Liver (tissue), 9 donors: Measurements from ENCODE around the gene ROBO4. TPM values are rescaled to one million over a fixed set of nuclear protein-coding genes. Genes with fewer than 3 reads are reported as not detected.

Experiments
- DNase-seq: peaks from one replicate; pipeline ENCODE4 v3.0.0-alpha.2; 2017; ENCODE audit warnings: low spot score
- H3K27ac ChIP-seq, 2 donors: one replicate each; pipeline ENCODE4 v1.7.0; 2013; ENCODE audit warnings: inconsistent platforms in 2 of 2, low read length in 2 of 2, control low read depth in 1 of 2, low read depth in 1 of 2, mild to moderate bottlenecking in 1 of 2
- H3K27me3 ChIP-seq, 4 donors: one replicate each; pipeline versions ENCODE4 v1.6.1 to v1.7.0; 2013; ENCODE audit warnings: low read length in 3 of 4, inconsistent platforms in 1 of 4, mild to moderate bottlenecking in 1 of 4, moderate library complexity in 1 of 4; ENCODE audit not compliant: control insufficient read depth in 4 of 4, insufficient read depth in 4 of 4
- H3K36me3 ChIP-seq, 4 donors: one replicate each; pipeline versions ENCODE4 v1.6.1 to v1.7.0; 2013; ENCODE audit warnings: low read length in 3 of 4, mild to moderate bottlenecking in 3 of 4, low read depth in 1 of 4, moderate library complexity in 1 of 4; ENCODE audit not compliant: control insufficient read depth in 4 of 4, insufficient read depth in 3 of 4
- H3K4me1 ChIP-seq, 4 donors: one replicate each; pipeline versions ENCODE4 v1.6.1 to v1.7.0; 2013; ENCODE audit warnings: low read length in 3 of 4, mild to moderate bottlenecking in 3 of 4, moderate library complexity in 1 of 4; ENCODE audit not compliant: control insufficient read depth in 4 of 4, insufficient read depth in 4 of 4
- H3K4me3 ChIP-seq, 3 donors: one replicate each; pipeline versions ENCODE4 v1.6.1 to v1.7.0; 2013; ENCODE audit warnings: low read length in 3 of 3, control low read depth in 1 of 3, low read depth in 1 of 3, mild to moderate bottlenecking in 1 of 3
- H3K9ac ChIP-seq, 2 donors: one replicate each; pipeline ENCODE4 v1.7.0; 2013; ENCODE audit warnings: low read length in 2 of 2, mild to moderate bottlenecking in 2 of 2, moderate library complexity in 2 of 2, control low read depth in 1 of 2, low read depth in 1 of 2
- H3K9me3 ChIP-seq, 4 donors: one replicate each; pipeline versions ENCODE4 v1.6.1 to v1.7.0; 2013; ENCODE audit warnings: low read length in 3 of 4; ENCODE audit not compliant: control insufficient read depth in 4 of 4
- EGR1 ChIP-seq, 2 donors: IDR thresholded peaks; 2 replicates each; pipeline ENCODE4 v1.6.1; 2016 to 2018; ENCODE audit warnings: antibody characterized with exemption in 2 of 2, low read depth in 2 of 2
- FOXA1 ChIP-seq: IDR thresholded peaks from 2 replicates; pipeline ENCODE4 v1.6.1; 2016; ENCODE audit warnings: antibody characterized with exemption
- GABPA ChIP-seq, 2 donors: IDR thresholded peaks in 1 of 2; conservative IDR thresholded peaks in 1 of 2; 2 replicates each; pipeline ENCODE4 v1.6.1; 2016; ENCODE audit warnings: antibody characterized with exemption in 2 of 2, mild to moderate bottlenecking in 1 of 2, moderate library complexity in 1 of 2
- HNF4G ChIP-seq: IDR thresholded peaks from 2 replicates; pipeline ENCODE4 v1.6.1; 2016; ENCODE audit warnings: antibody characterized with exemption
- JUND ChIP-seq, 2 donors: IDR thresholded peaks; 2 replicates each; pipeline ENCODE4 v1.6.1; 2016; ENCODE audit warnings: antibody characterized with exemption in 2 of 2
- MAX ChIP-seq: IDR thresholded peaks from 2 replicates; pipeline ENCODE4 v1.6.1; 2016; ENCODE audit warnings: antibody characterized with exemption
- NR2F2 ChIP-seq: IDR thresholded peaks from 2 replicates; pipeline ENCODE4 v1.6.1; 2016; ENCODE audit warnings: antibody characterized with exemption
- RAD21 ChIP-seq, 2 donors: IDR thresholded peaks; 2 replicates each; pipeline ENCODE4 v1.6.1; 2016; ENCODE audit warnings: antibody characterized with exemption in 2 of 2, mild to moderate bottlenecking in 2 of 2
- RXRA ChIP-seq, 2 donors: IDR thresholded peaks; 2 replicates each; pipeline ENCODE4 v1.6.1; 2017 to 2018; ENCODE audit warnings: antibody characterized with exemption in 2 of 2, mild to moderate bottlenecking in 1 of 2
- SP1 ChIP-seq: IDR thresholded peaks from 2 replicates; pipeline ENCODE4 v1.6.1; 2018; ENCODE audit warnings: antibody characterized with exemption, mild to moderate bottlenecking
- TAF1 ChIP-seq: conservative IDR thresholded peaks from 2 replicates; pipeline ENCODE4 v1.6.1; 2016; ENCODE audit warnings: antibody characterized with exemption, mild to moderate bottlenecking
- YY1 ChIP-seq: IDR thresholded peaks from 2 replicates; pipeline ENCODE4 v1.6.1; 2016; ENCODE audit warnings: antibody characterized with exemption, mild to moderate bottlenecking
- WGBS: extraction: QIAGEN DNeasy Blood & Tissue Kit; methylation state at CpG from one replicate; pipeline ENCODE4 v1.1.7; 2013; 5-methylcytosine and 5-hydroxymethylcytosine counted together
- polyA plus RNA-seq, 2 donors: library from polyadenylated mRNA; stranded (reverse) in 1 of 2; unstranded in 1 of 2; fragments of 200-250 nt in 1 of 2; fragments of >200 nt in 1 of 2; fragmentation: Nextera tagmentation in 1 of 2; extraction: Ambion mirVana in 1 of 2; gene quantifications; one replicate each; pipeline versions ENCODE4 v1.2.1 to v1.2.3, GENCODE V29; 2013 to 2015
- total RNA-seq, 2 donors: library from RNA; depleted of rRNA; stranded (reverse); fragments of >200 nt; gene quantifications; one replicate each; pipeline ENCODE4 v1.2.3, GENCODE V29; 2014
- TF ChIP-seq, protein P1 (sequence below): fragments of 150-350 bp; IDR thresholded peaks from 2 replicates; pipeline ENCODE4 v1.5.1; 2017; ENCODE audit warnings: improper control_type of control experiment, low read depth, low read length; ENCODE audit not compliant: missing input control
- TF ChIP-seq, protein P2 (sequence below): IDR thresholded peaks from 2 replicates; pipeline ENCODE4 v1.6.1; 2016; ENCODE audit warnings: antibody characterized with exemption
- donor health status: healthy.
- donor health status: healthy.
- donor health status: healthy.
- donor health status: healthy.
- donor health status: healthy.

ROBO4 gene
- total and polyA plus RNA-seq, 4 donors: 2.5 to 17.2 (median 7.6) TPM

DNA sequence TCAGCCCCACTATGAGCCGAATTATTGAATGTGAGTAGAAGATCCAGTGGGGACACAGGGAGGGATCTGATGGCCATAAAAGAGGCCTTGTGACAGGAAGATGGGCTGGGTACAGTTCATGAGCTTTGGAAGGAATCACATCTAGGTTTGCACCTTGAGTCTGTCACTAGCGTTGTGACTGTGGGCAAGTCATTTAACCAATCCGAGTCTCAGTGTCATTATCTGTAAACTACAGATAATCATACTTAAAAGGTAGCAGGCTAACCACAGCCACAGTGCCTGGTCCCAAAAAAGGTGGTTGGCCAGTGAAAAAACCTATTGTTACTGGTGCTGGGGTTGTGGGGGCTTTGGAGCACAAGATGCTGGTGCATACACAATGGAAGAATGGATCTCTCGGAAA lies 25.2 kb upstream of the ROBO4 start:
- no peak overlapping the region for H3K9ac ChIP-seq
- no peak overlapping the region for H3K4me3 ChIP-seq
- TF ChIP-seq, protein P1, sequence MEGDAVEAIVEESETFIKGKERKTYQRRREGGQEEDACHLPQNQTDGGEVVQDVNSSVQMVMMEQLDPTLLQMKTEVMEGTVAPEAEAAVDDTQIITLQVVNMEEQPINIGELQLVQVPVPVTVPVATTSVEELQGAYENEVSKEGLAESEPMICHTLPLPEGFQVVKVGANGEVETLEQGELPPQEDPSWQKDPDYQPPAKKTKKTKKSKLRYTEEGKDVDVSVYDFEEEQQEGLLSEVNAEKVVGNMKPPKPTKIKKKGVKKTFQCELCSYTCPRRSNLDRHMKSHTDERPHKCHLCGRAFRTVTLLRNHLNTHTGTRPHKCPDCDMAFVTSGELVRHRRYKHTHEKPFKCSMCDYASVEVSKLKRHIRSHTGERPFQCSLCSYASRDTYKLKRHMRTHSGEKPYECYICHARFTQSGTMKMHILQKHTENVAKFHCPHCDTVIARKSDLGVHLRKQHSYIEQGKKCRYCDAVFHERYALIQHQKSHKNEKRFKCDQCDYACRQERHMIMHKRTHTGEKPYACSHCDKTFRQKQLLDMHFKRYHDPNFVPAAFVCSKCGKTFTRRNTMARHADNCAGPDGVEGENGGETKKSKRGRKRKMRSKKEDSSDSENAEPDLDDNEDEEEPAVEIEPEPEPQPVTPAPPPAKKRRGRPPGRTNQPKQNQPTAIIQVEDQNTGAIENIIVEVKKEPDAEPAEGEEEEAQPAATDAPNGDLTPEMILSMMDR: no peak
- TF ChIP-seq SP1: no peak
- TF ChIP-seq, protein P2, sequence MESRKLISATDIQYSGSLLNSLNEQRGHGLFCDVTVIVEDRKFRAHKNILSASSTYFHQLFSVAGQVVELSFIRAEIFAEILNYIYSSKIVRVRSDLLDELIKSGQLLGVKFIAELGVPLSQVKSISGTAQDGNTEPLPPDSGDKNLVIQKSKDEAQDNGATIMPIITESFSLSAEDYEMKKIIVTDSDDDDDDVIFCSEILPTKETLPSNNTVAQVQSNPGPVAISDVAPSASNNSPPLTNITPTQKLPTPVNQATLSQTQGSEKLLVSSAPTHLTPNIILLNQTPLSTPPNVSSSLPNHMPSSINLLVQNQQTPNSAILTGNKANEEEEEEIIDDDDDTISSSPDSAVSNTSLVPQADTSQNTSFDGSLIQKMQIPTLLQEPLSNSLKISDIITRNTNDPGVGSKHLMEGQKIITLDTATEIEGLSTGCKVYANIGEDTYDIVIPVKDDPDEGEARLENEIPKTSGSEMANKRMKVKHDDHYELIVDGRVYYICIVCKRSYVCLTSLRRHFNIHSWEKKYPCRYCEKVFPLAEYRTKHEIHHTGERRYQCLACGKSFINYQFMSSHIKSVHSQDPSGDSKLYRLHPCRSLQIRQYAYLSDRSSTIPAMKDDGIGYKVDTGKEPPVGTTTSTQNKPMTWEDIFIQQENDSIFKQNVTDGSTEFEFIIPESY: no peak
- TF ChIP-seq FOXA1: no peak
- TF ChIP-seq RAD21 (IDR thresholded peaks at IDR 0.05): no peak
- no peak for TF ChIP-seq EGR1 (IDR thresholded peaks at IDR 0.05; ENCODE audit: low read depth in 2 of 2)
- peak; percentile 6 for DNase-seq
- 94% methylated on average over 4 of the region's 4 CpGs for WGBS
- H3K27ac ChIP-seq: no peak overlapping the region
- no peaks in the 10 kb centered on the region for H3K27me3 ChIP-seq
- H3K4me1 ChIP-seq: peaks cover 2 to 24% (median 15%) of the 10 kb centered on the region in 4 donors
- no peaks in the 10 kb centered on the region for H3K36me3 ChIP-seq
- no peaks in the 10 kb centered on the region for H3K9me3 ChIP-seq

- DNase-seq: peak; percentile 74
- Histone ChIP-seq H3K4me1 (peaks cover 2 to 24% (median 15%) of the 10 kb centered on the region in 4 donors), H3K4me3 (peak overlapping the region in 2 of 3 donors; percentile 13 to 44), H3K9ac (no peak overlapping the region), H3K27ac (no peak overlapping the region), H3K27me3 (no peaks in the 10 kb centered on the region), H3K36me3 (no peaks in the 10 kb centered on the region), H3K9me3 (no peaks in the 10 kb centered on the region)
- TF ChIP-seq JUND (IDR thresholded peaks at IDR 0.05): no peak
- TF ChIP-seq HNF4G: no peak
- TF ChIP-seq YY1: no peak
- TF ChIP-seq TAF1: no peak
- TF ChIP-seq NR2F2: peak; percentile 28
- no peak for TF ChIP-seq MAX
- TF ChIP-seq FOXA1: no peak
- peak in 1 of 2 donors; percentile 36 for TF ChIP-seq GABPA (IDR thresholded peaks at IDR 0.05 in 1 of 2, conservative IDR thresholded peaks at IDR 0.05 in 1 of 2)
- 25% methylated on average over 82 of the region's 82 CpGs for WGBS
Observed at GRCh38 chr11:124920870-124921609, 23.4 kb upstream of the ROBO4 start.

DNA sequence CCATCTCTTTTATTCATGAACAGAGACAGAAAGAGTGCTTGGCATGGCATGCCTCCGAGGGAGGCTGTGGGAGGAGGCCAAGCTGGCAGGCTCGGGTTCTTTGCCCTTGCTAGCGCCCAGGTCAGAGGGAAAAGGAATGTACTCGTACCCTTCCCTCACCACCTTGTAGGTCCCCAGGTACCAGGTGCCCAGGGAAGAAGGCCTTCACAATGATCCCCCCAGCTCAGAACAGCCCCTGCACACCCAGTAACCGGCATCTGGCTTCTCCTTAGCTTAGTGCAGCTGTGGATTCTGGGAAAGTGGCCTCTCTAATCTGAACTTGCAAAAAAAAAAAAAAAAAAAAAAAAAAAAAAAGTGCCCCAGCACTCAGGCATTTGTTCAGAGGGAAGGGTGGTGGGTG lies 22.7 kb upstream of the ROBO4 start:
- TF ChIP-seq EGR1 (IDR thresholded peaks at IDR 0.05; ENCODE audit: low read depth in 2 of 2) (no peak), RXRA (IDR thresholded peaks at IDR 0.05) (no peak)
- no peak overlapping the region for H3K4me3 ChIP-seq
- H3K9ac ChIP-seq: no peak overlapping the region
- no peaks in the 10 kb centered on the region for H3K9me3 ChIP-seq
- H3K36me3 ChIP-seq: no peaks in the 10 kb centered on the region
- no peaks in the 10 kb centered on the region for H3K27me3 ChIP-seq
- no peak for DNase-seq
- WGBS: 92% methylated on average over 5 of the region's 5 CpGs
- H3K27ac ChIP-seq: no peak overlapping the region
- peaks cover 2 to 24% (median 15%) of the 10 kb centered on the region in 4 donors for H3K4me1 ChIP-seq
